NCI-H82 treated with DMSO at 0.1 percent for 48 hours (cell line): ENCODE measurements around the gene BEST2.

Experiments used
- DNase-seq: peaks from one replicate; lab custom pipeline; 2025; ENCODE audit not compliant: unreplicated experiment; lab: John Stamatoyannopoulos, UW

BEST2 gene

DNA sequence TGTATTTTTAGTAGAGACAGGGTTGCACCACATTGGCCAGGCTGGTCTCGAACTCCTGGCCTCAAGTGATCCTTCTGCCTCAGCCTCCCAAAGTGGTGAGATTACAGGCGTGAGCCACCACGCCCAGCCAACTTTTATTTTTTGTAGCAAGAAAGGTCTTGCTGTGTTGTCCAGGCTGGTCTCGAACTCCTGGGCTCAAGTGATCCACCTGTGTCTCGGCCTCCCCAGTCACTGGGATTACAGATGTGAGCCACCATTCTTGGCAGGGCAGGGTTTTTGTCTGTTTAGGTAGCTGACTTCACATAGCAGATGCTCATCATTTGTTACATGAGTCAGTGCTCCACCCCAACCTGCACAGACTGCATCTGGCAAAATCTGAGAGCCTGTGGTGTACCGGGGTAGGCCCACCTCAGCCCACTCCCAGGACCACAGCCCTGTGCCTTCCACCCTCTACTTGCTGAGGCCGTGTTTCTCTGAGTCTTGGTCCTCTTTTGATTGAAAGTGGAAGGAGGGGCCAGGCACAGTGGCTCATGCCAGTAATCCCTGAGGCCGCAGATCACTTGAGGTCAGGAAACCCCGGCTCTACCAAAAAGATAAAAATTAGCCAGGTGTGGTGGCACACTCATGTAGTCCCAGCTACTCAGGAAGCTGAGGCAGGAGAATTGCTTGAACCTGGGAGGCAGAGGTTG lies 23.7 kb upstream of the BEST2 start:
- DNase-seq: no peak

DNA sequence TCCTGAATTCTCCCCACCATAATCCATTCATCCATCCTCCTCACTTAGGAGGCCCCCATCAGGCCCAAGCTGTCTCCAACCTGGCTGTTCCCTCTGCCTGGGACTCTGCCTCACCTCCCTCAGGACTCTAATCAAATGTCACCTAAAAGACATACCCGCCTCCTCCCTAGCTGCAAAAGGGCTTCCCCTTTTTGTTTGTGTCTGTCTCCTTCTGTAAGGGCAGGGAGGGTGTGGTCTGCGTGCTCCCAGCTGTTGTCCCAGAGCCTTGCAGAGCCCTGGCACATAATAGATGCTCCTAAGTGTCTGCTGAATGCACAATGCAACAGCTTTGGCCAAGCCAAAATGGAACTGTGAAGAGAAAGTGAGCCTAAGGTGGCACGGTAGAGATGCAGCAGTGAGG lies 21.5 kb upstream of the BEST2 start:
- DNase-seq: no peak

DNA sequence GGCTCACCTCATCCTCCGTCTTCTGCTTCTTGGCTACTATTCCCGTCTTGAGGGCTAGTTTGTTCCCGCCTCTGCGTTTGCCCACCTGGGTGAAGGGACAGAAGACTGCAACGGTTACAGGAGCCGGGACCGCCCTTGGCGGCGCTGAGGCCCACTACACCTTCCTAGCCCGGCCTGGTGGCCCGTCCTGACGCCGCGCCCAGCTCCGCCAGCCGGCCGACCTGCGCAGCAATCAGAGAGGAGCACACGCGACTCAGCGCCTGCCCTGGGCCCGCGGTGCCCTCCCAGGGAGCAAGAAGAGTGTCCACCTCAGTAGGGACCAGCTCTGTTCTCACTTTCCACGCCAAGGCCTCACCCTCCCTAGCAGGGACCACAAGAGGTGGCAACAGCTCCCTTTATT lies 20.3 kb upstream of the BEST2 start:
- no peak for DNase-seq

DNA sequence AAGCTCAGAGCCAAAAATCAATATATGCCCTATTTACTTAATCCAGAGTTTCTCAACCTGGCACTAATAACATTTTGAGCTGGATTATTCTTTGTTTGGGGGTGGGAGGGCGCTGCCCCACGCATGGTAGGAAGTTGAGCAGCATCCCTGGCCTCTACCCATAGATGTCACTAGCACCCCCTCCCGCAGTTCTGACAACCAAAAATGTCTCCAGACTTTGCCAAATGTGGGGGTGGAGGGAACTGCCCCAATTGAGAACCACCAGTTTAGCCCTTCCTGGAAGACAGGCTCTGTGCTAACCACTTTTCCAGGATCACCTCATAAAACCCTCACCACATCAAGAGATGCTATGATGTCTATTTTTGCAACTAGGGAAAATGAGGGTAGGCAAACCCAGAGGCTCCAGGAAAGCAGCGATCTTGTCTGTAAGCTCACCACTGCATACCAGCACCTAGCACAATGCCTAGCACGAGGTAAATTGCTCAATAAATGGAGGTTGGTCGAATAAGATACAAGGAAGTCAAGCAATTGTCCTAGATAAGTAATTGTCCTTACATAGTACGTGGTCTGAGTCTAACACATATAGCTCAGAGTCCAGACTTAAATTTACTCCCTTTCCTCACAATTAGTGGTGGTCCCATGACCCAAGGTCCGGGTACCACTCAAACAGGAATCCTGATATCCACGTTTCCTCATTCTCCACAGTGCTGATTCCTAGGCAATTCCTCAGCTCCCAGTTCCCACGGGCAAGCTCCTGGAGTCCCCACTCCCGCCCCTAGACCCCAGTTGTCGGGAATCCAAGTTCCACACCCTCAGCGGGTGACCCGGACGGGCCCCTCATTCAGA lies 18.0 kb upstream of the BEST2 start:
- no peak for DNase-seq

DNA sequence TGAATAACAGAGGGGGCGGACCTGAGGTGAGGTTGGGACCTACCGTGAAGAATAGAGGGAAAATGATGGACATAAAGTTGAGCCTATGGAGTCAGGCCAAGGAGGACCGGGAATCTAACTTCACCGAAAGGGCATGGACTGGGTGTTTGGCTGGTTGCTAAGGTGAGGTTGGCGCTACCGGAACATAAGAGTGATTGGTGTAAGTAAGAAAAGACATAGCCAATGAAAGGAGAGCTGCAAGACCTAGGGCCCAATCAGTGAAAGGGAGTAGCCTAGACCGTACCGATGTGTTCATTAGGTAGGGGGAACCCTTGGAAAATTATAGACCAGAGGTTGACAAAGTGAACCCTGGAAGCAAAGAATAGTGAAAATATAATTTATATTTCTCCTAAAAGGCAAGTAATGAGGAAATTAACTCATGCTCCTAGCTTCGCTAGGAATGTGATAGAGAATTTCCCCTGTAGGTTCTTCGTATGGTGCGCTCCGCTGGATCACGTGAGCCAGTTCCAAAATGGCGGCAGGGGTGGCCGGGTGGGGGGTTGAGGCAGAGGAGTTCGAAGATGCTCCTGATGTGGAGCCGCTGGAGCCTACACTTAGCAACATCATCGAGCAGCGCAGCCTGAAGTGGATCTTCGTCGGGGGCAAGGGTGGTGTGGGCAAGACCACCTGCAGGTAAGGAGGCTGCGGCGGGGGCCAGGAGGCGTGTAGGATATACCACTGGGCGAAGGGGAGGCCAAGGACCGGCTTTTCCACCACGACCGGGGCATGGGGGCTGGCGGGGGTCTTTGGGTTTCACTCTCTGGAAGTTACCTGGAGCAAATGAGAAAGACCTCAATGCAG lies 14.4 kb upstream of the BEST2 start, which contains the start of gene GET3:
TSS of gene GET3 (plus strand) at position 503 of the 840 bp plus-strand sequence. CDS start at position 512, 9 bp downstream.
- peak; percentile 100 for DNase-seq

DNA sequence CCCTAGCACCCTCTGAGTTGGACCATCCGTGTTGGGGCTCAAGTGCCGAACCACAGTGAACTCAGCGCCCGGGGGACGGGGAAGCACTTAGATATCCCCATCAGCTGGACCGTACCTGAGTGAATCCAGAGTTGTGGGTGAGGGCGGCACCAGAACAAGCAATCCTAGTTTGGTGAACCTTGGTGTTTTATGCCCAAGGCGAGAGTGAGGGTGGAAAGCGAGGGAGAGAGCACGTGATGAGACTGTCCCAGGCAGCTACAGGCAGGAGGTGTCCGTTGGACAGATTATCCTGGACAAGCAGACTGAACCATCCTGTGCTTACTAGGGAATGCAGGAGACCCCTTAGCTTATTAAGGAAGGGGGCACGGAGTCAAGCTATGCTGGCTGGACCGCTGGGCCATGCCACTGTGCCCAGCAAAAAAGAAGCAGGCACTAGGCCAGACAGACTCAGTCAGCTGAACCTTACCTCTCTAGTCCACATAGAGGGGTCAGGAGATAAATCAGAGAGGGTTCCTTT lies 13.7 kb upstream of the BEST2 start:
- no peak for DNase-seq

DNA sequence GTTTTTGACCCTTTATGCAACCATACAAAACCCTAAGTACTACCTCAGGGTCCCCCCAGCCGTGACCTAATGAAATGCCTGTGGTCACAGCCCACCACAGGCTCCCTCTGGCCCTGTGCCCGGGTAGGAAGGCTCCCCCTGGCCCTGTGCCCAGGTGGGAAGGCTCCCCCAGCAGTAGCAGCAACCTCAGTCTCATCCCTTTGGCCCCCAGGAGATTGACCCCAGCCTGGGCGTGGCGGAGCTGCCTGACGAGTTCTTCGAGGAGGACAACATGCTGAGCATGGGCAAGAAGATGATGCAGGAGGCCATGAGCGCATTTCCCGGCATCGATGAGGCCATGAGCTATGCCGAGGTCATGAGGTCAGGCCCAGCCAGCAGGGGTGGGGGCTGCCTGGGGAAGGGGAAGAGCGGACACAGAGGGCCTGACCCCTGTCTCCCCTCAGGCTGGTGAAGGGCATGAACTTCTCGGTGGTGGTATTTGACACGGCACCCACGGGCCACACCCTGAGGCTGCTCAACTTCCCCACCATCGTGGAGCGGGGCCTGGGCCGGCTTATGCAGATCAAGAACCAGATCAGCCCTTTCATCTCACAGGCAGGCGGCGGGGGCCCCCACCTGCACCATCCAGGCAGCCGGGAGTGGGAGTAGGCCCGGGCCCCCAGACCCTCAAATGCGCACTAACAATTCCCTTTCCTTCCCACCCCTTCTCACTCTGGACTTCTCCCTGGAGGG lies 6.3 kb upstream of the BEST2 start:
- no peak for DNase-seq

DNA sequence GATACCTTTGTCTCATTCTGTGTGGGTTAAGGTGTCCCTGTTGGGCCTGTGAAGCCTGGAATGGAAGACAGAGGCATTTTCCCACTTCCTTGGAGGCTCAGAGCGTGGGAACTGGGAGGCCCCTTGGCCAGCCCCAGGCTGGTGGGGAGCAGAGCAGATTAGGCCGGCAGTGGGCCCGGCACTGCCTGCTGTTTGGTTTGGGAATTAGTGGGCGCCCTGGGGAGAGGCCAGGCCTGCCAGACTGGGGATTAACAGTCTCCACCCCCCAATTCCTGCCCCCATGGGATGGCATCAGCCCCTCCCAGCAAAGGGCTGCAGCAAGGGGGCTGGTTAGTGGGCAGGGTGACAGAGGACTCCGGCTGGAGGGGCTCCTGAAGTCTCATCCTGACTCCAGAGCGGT lies 3.1 kb upstream of the BEST2 start:
- no peak for DNase-seq

DNA sequence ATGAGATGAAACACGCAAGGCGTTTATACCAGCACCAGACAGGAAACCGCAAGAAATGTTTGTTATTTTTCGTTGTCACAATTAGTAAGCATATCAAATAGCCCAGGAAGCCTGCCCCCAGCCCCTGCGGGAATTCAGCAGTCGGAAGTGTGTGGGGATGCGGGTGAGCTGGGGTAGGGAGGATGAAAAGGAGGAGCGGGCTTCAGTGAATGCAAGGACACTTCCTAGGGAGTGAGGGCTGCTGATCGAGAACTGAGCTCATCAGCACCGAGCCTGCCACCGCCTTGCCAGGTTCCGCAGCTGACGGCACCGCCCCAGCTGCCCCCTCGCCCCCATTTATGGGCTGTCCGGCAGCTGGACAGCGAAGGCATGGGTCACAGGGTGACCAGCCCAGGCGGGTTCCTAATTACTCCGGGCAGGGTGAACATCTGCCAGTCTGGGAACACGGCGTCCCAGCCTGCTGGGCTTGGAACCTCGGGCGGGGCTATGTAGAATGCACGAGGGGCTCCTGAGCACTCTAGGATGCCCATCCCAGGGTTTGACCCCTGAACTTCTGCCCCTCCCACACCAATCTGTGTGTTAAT lies 1.6 kb upstream of the BEST2 start:
- no peak for DNase-seq

DNA sequence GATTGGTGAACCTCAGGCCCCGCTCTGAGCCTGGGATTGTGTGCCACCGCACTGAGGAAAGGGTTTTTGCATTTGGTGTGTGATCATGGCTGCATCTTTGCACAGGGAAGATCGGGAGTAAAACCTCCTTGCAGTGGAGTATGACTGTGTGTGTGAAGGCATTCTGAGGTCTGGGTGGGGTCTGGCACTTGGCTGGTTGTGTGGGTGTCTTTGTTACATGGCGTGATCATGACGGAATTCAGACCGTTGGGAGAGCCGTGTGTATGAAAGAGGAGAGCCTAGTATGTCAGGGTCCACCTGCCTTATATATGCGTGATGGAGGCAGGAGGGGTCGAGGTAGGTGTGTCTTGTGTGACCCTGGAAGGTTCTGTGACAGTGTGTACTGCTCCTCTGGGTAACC lies 740 bp upstream of the BEST2 start:
- DNase-seq: no peak

DNA sequence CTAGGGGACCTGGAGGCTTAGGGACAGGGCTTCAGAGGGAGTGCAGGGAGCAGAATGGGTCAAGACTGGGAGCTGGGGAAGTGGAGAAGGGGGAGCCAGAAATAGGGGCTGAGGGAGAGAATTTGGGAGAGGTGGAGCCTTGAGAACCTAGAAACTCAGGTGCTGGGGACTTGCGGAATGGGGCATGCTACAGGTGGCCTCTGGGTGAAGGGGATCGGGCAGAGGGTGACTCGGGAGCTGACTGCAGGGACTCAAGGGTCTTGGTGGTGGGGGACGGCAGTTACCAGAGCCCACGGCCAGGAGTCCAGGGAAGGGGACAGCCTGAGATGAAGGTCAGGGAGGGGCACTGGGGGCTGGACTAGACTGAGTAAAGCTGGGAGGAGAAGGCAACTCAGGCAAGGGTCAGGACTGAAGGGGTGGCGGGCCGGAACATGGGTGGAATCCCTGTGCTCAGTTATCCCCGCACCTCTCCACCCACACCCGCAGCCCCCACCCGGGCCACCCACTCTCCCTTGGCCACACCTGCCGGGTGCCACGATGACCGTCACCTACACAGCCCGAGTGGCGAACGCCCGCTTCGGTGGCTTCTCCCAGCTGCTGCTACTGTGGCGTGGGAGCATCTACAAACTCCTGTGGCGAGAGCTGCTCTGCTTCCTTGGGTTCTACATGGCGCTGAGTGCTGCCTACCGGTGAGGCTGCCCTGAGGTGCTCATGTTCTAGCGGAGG lies 628 bp downstream of the BEST2 start:
- no peak for DNase-seq

DNA sequence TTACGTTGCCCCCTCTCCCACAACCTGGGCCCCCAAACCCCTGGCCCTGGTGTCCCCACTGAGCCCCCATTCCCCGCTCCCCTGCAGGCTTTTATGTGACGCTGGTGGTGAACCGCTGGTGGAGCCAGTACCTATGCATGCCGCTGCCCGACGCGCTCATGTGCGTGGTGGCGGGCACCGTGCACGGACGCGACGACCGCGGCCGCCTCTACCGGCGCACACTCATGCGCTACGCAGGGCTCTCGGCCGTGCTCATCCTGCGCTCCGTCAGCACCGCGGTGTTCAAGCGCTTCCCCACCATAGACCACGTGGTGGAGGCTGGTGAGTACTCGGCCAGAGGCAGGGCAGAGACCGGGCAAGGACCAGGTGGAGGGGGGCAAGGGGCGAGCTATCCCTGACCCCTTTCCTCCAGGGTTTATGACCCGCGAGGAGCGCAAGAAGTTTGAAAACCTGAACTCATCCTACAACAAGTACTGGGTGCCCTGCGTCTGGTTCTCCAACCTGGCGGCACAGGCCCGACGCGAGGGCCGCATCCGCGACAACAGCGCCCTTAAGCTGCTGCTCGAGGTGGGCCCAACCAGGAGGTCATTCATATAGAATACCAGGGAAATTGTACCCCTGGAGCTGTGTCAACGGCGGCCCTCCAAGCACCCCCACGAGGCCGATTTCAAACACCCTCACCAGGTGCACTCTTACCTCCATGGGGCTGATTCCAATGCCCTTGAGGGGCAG lies 3.0 kb downstream of the BEST2 start:
- DNase-seq: no peak

DNA sequence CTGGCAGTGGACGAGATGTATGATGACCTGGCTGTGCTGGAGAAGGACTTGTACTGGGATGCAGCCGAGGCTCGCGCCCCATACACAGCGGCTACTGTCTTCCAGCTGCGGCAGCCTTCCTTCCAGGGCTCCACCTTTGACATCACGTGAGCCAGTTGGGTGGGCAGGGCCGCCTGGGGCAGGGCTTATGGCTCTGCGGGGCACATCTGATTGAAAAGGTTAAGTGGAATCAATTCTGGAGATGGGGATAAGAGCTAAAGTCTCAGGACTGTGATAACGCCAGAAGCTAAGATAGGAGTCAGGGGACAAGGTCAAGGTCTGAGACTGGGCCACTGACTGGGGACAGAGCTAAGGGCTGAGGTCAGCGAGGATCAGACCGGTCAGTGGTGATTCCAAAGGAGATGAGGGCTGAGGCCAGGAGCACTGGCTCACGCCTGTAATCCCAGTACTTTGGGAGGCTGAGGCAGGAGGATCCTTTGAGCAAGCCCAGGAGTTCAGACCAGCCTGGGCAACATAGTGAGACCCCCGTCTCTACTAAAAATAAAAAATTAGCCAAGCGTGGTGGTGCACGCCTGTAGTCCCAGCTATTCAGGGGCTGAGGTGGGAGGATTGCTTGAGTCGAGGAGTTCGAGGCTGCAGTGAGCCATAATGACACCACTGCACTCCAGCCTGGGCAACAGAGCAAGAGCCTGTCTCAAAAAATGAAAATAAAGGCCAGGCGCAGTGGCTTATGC lies 4.7 kb downstream of the BEST2 start:
- DNase-seq: no peak

DNA sequence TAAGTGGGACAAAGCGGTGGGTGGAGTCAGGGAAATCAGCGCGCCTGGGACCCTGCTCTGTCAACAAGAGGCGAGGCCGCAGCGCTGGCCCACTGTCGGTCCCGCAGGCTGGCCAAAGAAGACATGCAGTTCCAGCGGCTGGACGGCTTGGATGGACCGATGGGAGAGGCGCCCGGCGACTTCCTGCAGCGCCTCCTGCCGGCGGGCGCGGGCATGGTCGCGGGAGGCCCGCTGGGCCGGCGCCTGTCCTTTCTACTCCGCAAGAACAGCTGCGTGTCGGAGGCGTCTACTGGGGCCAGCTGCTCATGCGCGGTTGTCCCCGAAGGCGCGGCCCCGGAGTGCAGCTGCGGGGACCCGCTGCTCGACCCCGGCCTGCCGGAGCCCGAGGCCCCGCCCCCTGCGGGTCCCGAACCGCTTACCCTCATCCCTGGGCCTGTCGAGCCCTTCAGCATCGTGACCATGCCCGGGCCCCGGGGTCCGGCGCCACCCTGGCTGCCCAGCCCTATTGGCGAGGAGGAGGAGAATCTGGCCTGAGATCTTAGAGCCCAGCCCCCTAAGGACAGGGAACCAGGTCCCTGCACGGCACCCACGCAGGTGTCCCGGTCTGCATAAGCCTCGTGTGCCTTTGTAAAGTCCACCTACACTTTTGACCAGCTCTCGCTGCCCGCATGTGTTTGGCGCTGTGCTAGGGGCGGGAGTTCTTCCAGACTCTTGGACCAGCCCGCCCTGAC lies 6.1 kb downstream of the BEST2 start:
- DNase-seq: peak; percentile 84

DNA sequence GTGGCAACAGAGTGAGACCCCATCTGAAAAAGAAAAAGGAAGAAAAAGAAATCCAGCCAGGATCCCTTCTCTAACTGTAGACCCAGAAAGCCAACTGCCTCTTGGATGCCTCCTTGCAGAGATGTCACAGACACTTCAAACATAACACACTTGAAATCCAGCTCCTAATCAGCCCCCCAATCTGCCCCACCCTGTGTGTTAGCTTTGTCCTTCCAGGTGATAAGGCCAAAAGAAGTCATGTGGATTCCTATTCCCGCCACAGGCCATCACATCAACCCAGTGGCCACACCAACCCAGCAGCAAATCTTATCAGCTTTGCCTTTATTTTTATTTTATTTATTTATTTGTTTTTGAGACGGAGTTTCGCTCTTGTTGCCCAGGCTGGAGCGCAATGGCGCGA lies 8.1 kb downstream of the BEST2 start:
- DNase-seq: no peak

DNA sequence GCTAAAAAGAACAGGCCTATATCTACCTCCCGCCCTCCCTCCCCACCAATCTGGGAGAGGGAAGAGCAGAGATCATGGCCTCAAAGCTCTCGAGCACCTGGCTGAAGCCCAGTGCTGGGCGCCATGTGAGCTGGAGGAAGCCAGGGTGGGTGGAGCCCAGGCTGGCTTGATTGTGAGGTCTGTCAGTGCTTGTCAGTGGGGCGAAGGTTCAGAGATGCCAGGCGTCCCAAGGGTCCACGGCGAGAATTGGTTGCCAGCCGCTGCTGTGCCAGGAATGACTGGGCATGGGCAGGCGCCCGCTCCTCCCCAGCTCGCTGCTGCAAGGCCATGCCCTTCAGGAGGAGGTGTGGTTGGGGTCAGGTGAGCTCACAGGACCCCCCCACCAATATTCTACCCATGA lies 11.5 kb downstream of the BEST2 start:
- DNase-seq: no peak

DNA sequence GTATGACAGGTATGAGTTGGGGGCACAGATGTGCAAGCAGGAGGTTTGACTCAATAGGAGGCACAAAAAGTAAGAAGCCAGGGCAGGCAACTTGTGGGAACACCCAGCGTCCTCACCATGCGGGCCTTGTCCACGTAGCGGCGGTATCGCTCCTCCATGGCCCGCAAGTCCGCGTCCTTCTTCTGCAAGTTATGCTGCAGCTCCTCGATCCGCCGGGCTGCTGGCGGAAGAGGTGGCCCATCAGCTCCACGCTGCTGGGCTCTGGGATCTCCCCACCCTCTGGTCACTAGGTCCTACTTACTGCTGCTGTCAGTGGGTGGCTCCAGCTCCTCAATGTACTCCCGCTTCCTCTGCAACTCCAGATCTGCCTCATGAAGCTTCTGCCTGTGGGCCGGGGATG lies 13.1 kb downstream of the BEST2 start:
- no peak for DNase-seq

DNA sequence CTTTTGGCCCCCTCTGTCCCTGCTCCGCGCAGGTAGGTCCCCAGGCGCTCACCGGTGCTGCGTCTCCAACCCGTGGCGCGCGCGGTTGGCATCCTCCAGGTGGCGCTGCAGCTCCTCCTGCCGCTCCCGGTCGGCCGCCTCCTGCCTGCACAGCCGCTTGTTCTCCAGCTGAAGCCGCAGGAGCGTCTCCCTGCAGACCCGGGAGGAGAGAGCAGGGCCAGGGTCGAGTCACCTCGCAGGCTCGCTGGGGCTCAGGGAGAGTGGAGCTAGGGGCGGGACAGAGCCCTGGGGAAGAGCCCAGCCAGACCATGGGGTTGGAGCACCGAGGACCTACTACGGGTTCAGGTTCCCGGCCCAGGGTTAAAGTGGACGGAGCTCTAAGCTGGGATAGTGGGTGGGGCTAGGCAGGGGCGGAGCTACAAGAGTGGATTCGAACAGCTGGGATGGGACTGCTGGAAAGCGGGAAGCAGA lies 14.5 kb downstream of the BEST2 start:
- no peak for DNase-seq
